ENCODE results near the gene KRTAP22-2.

DNA sequence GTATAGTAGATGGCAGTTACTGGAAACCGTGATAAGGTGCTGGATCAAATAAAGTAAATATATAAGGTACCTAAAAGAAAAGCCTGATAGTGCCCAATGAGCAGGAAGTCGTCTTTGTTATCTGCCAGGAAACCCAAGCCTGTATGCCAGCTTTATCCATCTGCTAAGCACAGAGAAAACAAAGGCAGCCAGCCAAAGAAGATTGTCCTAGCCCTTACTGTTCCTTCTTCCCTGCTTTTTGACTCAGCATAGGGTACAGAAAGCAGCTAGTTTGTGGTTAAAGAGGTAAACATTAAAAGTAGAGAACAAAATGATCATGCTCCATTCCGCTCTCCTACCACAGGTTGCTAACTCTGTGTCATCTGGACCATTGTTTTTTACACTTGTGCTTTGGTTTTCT, 10.1 kb downstream of the KRTAP22-2 start:
- TF ChIP-seq, protein P1, sequence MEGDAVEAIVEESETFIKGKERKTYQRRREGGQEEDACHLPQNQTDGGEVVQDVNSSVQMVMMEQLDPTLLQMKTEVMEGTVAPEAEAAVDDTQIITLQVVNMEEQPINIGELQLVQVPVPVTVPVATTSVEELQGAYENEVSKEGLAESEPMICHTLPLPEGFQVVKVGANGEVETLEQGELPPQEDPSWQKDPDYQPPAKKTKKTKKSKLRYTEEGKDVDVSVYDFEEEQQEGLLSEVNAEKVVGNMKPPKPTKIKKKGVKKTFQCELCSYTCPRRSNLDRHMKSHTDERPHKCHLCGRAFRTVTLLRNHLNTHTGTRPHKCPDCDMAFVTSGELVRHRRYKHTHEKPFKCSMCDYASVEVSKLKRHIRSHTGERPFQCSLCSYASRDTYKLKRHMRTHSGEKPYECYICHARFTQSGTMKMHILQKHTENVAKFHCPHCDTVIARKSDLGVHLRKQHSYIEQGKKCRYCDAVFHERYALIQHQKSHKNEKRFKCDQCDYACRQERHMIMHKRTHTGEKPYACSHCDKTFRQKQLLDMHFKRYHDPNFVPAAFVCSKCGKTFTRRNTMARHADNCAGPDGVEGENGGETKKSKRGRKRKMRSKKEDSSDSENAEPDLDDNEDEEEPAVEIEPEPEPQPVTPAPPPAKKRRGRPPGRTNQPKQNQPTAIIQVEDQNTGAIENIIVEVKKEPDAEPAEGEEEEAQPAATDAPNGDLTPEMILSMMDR (IDR thresholded peaks at IDR 0.05), result no peak
- TF ChIP-seq POLR2A (IDR thresholded peaks at IDR 0.05), result no peak

All from lower leg skin (tissue), 3 donors.